Gastroesophageal sphincter (tissue), 4 donors: ENCODE data around the gene PADI4. TPM values are rescaled to one million over a fixed set of nuclear protein-coding genes. Genes with fewer than 3 reads are reported as not detected.

Experiments
- ATAC-seq: fragments of 150-250 bp; one replicate; pipeline ENCODE4 v1.9.1; 2016; ENCODE audit warnings: mild to moderate bottlenecking, moderate library complexity
- H3K27ac ChIP-seq, 4 donors: fragments of 200-600 bp; sonication (generic) in 3 of 4; 1 replicate in 3 of 4; 2 replicates in 1 of 4; pipeline ENCODE4 v1.5.1; 2016 to 2019
- H3K27me3 ChIP-seq: fragments of 200-600 bp; sonication (generic); one replicate; pipeline ENCODE4 v1.5.1; 2019
- H3K36me3 ChIP-seq, 2 donors: fragments of 200-600 bp; sonication (generic); one replicate each; pipeline ENCODE4 v1.5.1; 2019; ENCODE audit warnings: control low read depth in 1 of 2
- H3K4me1 ChIP-seq, 3 donors: fragments of 200-600 bp; sonication (generic); 1 replicate in 2 of 3; 2 replicates in 1 of 3; pipeline ENCODE4 v1.5.1; 2016 to 2019; ENCODE audit warnings: control low read depth in 2 of 3
- H3K4me3 ChIP-seq, 2 donors: fragments of 200-600 bp; sonication (generic); one replicate each; pipeline ENCODE4 v1.5.1; 2019; ENCODE audit warnings: mild to moderate bottlenecking in 1 of 2, moderate library complexity in 1 of 2
- H3K9me3 ChIP-seq, 3 donors: fragments of 200-600 bp; sonication (generic); one replicate each; pipeline ENCODE4 v1.5.1; 2017 to 2019; ENCODE audit warnings: control low read depth in 2 of 3
- CTCF ChIP-seq, 4 experiments: fragments of 200-600 bp in 2 of 4; fragments of 450-650 bp in 2 of 4; sonication (generic) in 1 of 4; IDR thresholded peaks; one replicate each; pipeline ENCODE4 v1.5.1; 2017 to 2019; ENCODE audit warnings: antibody characterized with exemption in 4 of 4, mild to moderate bottlenecking in 2 of 4, moderate library complexity in 2 of 4
- EP300 ChIP-seq: sonication (generic); formaldehyde crosslinking; IDR thresholded peaks from one replicate; pipeline ENCODE4 v1.6.1; 2017; ENCODE audit warnings: antibody characterized with exemption, mild to moderate bottlenecking
- POLR2A ChIP-seq, 2 donors: fragments of 450-650 bp; IDR thresholded peaks; one replicate each; pipeline ENCODE4 v1.6.1; 2017; ENCODE audit warnings: antibody characterized with exemption in 2 of 2, mild to moderate bottlenecking in 2 of 2, moderate library complexity in 1 of 2
- POLR2AphosphoS5 ChIP-seq: sonication (generic); formaldehyde crosslinking; IDR thresholded peaks from one replicate; pipeline ENCODE4 v1.6.1; 2017; ENCODE audit warnings: antibody characterized with exemption
- WGBS, 2 donors: methylation state at CpG; one replicate each; pipeline ENCODE4 v1.1.5; 2018; ENCODE audit warnings: low coverage in 1 of 2; 5-methylcytosine and 5-hydroxymethylcytosine counted together
- total RNA-seq, 4 donors: library from RNA; depleted of rRNA; stranded (reverse); fragments of >200 nt; gene quantifications; one replicate each; pipeline ENCODE4 v1.1.0, GENCODE V29; 2016

Gene PADI4
- total RNA-seq, 4 donors from 2014 or later, result 1.6 TPM; not detected in 3

DNA sequence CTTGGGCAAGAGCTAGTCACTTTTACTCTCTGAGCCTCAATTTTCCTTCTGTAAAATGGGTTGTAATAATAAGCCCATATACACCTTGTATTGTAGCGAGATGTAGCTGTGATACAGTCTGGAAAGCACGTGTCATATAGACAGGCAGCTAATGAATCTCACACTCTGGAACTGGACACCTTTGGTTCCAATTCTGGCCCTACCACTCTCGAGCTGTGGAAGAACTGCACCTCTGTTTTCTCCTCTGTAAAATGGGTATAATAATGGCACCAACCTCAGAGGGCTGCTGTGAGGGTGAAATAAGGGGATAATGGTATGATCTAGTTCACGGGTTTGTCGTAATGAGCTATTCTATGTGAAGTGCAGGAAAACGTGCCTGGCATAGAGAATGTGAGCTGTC lies 668 bp upstream of the PADI4 start:
- no peaks in the 10 kb centered on the region for H3K4me1 ChIP-seq
- H3K4me3 ChIP-seq, result no peak overlapping the region
- no peaks in the 10 kb centered on the region for H3K36me3 ChIP-seq
- TF ChIP-seq CTCF (IDR thresholded peaks at IDR 0.05) (no peak), POLR2AphosphoS5 (no peak), POLR2A (IDR thresholded peaks at IDR 0.05) (no peak), EP300 (no peak)
- no peak for ATAC-seq
- no peak overlapping the region for H3K27ac ChIP-seq
- 80 to 82% methylated on average over 2 to 6 of the region's 6 CpGs for WGBS, 2 donors
- H3K9me3 ChIP-seq, result peaks cover 0 to 5% (median 0%) of the 10 kb centered on the region in 3 donors
- peaks cover 76% of the 10 kb centered on the region for H3K27me3 ChIP-seq

- Histone ChIP-seq H3K4me1 (no peaks in the 10 kb centered on the region), H3K27ac (no peak overlapping the region), H3K27me3 (peaks cover 87% of the 10 kb centered on the region), H3K4me3 (no peak overlapping the region), H3K36me3 (no peaks in the 10 kb centered on the region), H3K9me3 (no peaks in the 10 kb centered on the region)
- TF ChIP-seq EP300 (no peak), CTCF (IDR thresholded peaks at IDR 0.05) (no peak)
- 53% methylated on average over 6 of the region's 6 CpGs; no CpG with 5 or more reads in 1 of the 2 donors for WGBS, 2 donors
- no peak for ATAC-seq
Measured at GRCh38 chr1:17308593-17308992, 596 bp downstream of the PADI4 start.

GRCh38 chr1:17309426-17310067 lies 1.6 kb downstream of the PADI4 start:
- H3K4me1 ChIP-seq, result no peaks in the 10 kb centered on the region

GRCh38 chr1:17310068-17310640 lies 2.2 kb downstream of the PADI4 start:
- ATAC-seq, result no peak
- Histone ChIP-seq H3K4me1 (no peaks in the 10 kb centered on the region), H3K9me3 (no peaks in the 10 kb centered on the region), H3K27ac (no peak overlapping the region), H3K27me3 (peaks cover 99% of the 10 kb centered on the region), H3K4me3 (no peak overlapping the region), H3K36me3 (no peaks in the 10 kb centered on the region)
- TF ChIP-seq POLR2A (IDR thresholded peaks at IDR 0.05), result no peak
- TF ChIP-seq CTCF (IDR thresholded peaks at IDR 0.05), result no peak
- TF ChIP-seq POLR2AphosphoS5, result no peak
- TF ChIP-seq EP300, result no peak
- 20 to 58% methylated on average over 1 to 2 of the region's 7 CpGs for WGBS, 2 donors

More at GRCh38 chr1:17309426-17310067, 1.6 kb downstream of the PADI4 start:
- 47 to 59% methylated on average over 3 to 4 of the region's 8 CpGs for WGBS, 2 donors
- no peak for ATAC-seq
- Histone ChIP-seq H3K27me3 (peaks cover 97% of the 10 kb centered on the region), H3K9me3 (no peaks in the 10 kb centered on the region), H3K27ac (no peak overlapping the region), H3K36me3 (no peaks in the 10 kb centered on the region), H3K4me3 (no peak overlapping the region)
- no peak for TF ChIP-seq EP300
- no peak for TF ChIP-seq CTCF (IDR thresholded peaks at IDR 0.05)
- TF ChIP-seq POLR2A (IDR thresholded peaks at IDR 0.05), result no peak
- no peak for TF ChIP-seq POLR2AphosphoS5
